ENCODE results near the gene GRB7. TPM values are rescaled to one million over a fixed set of nuclear protein-coding genes. Genes with fewer than 3 reads are reported as not detected.

GRB7 gene
- total and polyA plus RNA-seq, 2 donors (not counting 3 experiments of a cell fraction or from before 2014, with no cell fraction given) = 0.04 TPM; not detected in 1

DNA sequence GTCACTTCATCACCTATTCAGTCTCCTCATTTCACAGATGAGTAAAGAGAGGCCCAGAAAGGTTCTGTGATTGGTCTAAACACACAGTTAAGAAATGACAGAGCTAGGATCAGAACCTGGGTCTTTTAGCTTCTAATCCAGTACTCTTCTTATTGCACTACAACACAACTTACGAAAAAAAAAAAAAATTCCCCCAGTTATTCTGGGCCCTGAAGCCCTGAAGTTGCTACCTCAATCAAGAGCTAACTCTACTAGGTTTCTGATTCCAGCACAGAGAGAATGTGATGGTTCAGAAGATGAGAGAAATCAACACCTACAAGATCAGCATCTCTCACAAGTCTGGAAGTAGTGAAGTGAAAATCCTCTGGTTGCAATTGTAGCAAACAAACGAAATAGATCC is 37.3 kb downstream of the GRB7 start:
- dilution Hi-C loops (cut with MboI; ENCODE audit: extremely low pct_ligation_motif_present, low sequenced_read_pairs) = no loop called here
- ChIA-PET CTCF (interaction anchor here (1.0 kb wide), 1 partner anchor 11 kb away, joined by 3 read pairs; no protein-coding TSS in a partner anchor), POLR2A (no interaction called here)
- BruUV-seq (replicated peaks) = no TSS peak
- Histone ChIP-seq H3K27me3 (ENCODE audit: control insufficient read depth in 2 of 2, insufficient read depth in 2 of 2, low read length in 2 of 2) (peaks cover 46 to 54% of the 10 kb centered on the region in 2 experiments), H3K27ac (ENCODE audit: insufficient read depth, low read depth, low read length) (no peak overlapping the region), H3K36me3 (ENCODE audit: control insufficient read depth in 2 of 2, extremely low read depth in 1 of 2, insufficient read depth in 2 of 2, low read length in 2 of 2) (no peaks in the 10 kb centered on the region), H3K79me2 (ENCODE audit: control insufficient read depth, insufficient read depth, low read length) (no peaks in the 10 kb centered on the region), H3K9me3 (replicated peaks; ENCODE audit: control insufficient read depth, insufficient read depth, low read length) (no peaks in the 10 kb centered on the region), H2AFZ (ENCODE audit: low read depth, low read length) (no peak overlapping the region), H3K9ac (replicated peaks; ENCODE audit: extremely low read depth, insufficient read depth, low read length) (no peak overlapping the region), H3K4me3 (replicated peaks in 1 of 3; ENCODE audit: insufficient read depth in 1 of 3, low read depth in 1 of 3, low read length in 3 of 3) (no peak overlapping the region), H3K4me1 (ENCODE audit: control insufficient read depth, extremely low read depth, insufficient read depth, low read length) (no peaks in the 10 kb centered on the region), H3K4me2 (ENCODE audit: insufficient read depth, low read length) (no peak overlapping the region), H4K20me1 (replicated peaks; ENCODE audit: control insufficient read depth, extremely low read depth, insufficient read depth, low read length) (no peaks in the 10 kb centered on the region), H3K9me1 (replicated peaks; ENCODE audit: control insufficient read depth, extremely low read depth, insufficient read depth, low read length) (no peaks in the 10 kb centered on the region)
- no peak for TF ChIP-seq MAX (IDR thresholded peaks at IDR 0.05; ENCODE audit: insufficient read depth, insufficient read length)
- intact Hi-C loops (cut with micrococcal nuclease) = no loop called here
- no peak for DNase-seq (ENCODE audit: low read depth, low spot score)
- no peak for FAIRE-seq

DNA sequence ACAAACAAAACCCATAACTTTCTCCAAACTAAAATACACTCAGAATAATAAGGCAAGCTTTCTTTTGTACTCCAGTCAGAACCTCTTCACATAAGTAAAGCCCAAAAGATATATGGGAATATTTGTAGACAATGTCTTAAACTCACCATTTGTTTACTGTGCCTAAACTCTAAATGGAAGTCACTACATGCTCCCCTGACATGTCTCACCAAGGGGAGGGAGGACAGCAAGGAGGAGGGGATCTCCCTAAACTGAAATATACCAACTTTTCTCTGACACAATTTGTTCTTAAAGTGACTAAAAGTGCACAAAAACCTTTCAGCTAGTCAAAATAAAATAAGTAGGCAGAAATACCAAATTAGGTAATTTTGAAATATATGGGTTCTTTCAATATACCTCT is 38.5 kb downstream of the GRB7 start:
- H2AFZ ChIP-seq (ENCODE audit: low read depth, low read length) = no peak overlapping the region
- BruUV-seq (replicated peaks) = no TSS peak
- no peak for DNase-seq (ENCODE audit: low read depth, low spot score)
- H3K4me3 ChIP-seq (replicated peaks in 1 of 3; ENCODE audit: insufficient read depth in 1 of 3, low read depth in 1 of 3, low read length in 3 of 3) = no peak overlapping the region
- no peak overlapping the region for H3K27ac ChIP-seq (ENCODE audit: insufficient read depth, low read depth, low read length)
- no peaks in the 10 kb centered on the region for H3K4me1 ChIP-seq (ENCODE audit: control insufficient read depth, extremely low read depth, insufficient read depth, low read length)
- FAIRE-seq = no peak
- H4K20me1 ChIP-seq (replicated peaks; ENCODE audit: control insufficient read depth, extremely low read depth, insufficient read depth, low read length) = no peaks in the 10 kb centered on the region
- intact Hi-C loops (cut with micrococcal nuclease) = no loop called here
- H3K36me3 ChIP-seq (ENCODE audit: control insufficient read depth in 2 of 2, extremely low read depth in 1 of 2, insufficient read depth in 2 of 2, low read length in 2 of 2) = no peaks in the 10 kb centered on the region
- H3K9me1 ChIP-seq (replicated peaks; ENCODE audit: control insufficient read depth, extremely low read depth, insufficient read depth, low read length) = no peaks in the 10 kb centered on the region
- H3K79me2 ChIP-seq (ENCODE audit: control insufficient read depth, insufficient read depth, low read length) = no peaks in the 10 kb centered on the region
- no peak overlapping the region for H3K4me2 ChIP-seq (ENCODE audit: insufficient read depth, low read length)
- no peak overlapping the region for H3K9ac ChIP-seq (replicated peaks; ENCODE audit: extremely low read depth, insufficient read depth, low read length)
- H3K9me3 ChIP-seq (replicated peaks; ENCODE audit: control insufficient read depth, insufficient read depth, low read length) = no peaks in the 10 kb centered on the region
- no peak for TF ChIP-seq POLR2A (IDR thresholded peaks at IDR 0.05; ENCODE audit: low read depth, low read length)
- TF ChIP-seq POLR2AphosphoS5 (IDR thresholded peaks at IDR 0.05; ENCODE audit: insufficient read depth, low read depth, low read length) = no peak
- TF ChIP-seq MYC (IDR thresholded peaks at IDR 0.05; ENCODE audit: low read depth, low read length) = no peak
- TF ChIP-seq GATA2 (IDR thresholded peaks at IDR 0.05; ENCODE audit: insufficient read depth, insufficient read length, low read depth, low read length) = no peak
- no peak for TF ChIP-seq JUN (IDR thresholded peaks at IDR 0.05; ENCODE audit: borderline replicate concordance, insufficient read depth, insufficient read length, low read depth)
- TF ChIP-seq MAX (IDR thresholded peaks at IDR 0.05; ENCODE audit: insufficient read depth, insufficient read length) = no peak
- no peak for TF ChIP-seq EZH2 (IDR thresholded peaks at IDR 0.05; ENCODE audit: borderline replicate concordance, low read depth, low read length, severe bottlenecking)
- TF ChIP-seq FOS (IDR thresholded peaks at IDR 0.05; ENCODE audit: borderline replicate concordance, insufficient read depth, low read length) = no peak
- TF ChIP-seq, protein P1, sequence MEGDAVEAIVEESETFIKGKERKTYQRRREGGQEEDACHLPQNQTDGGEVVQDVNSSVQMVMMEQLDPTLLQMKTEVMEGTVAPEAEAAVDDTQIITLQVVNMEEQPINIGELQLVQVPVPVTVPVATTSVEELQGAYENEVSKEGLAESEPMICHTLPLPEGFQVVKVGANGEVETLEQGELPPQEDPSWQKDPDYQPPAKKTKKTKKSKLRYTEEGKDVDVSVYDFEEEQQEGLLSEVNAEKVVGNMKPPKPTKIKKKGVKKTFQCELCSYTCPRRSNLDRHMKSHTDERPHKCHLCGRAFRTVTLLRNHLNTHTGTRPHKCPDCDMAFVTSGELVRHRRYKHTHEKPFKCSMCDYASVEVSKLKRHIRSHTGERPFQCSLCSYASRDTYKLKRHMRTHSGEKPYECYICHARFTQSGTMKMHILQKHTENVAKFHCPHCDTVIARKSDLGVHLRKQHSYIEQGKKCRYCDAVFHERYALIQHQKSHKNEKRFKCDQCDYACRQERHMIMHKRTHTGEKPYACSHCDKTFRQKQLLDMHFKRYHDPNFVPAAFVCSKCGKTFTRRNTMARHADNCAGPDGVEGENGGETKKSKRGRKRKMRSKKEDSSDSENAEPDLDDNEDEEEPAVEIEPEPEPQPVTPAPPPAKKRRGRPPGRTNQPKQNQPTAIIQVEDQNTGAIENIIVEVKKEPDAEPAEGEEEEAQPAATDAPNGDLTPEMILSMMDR (IDR thresholded peaks at IDR 0.05; ENCODE audit: extremely low read depth in 1 of 2, insufficient read depth in 1 of 2, low read depth in 1 of 2, low read length in 2 of 2) = no peak
- POLR2A ChIA-PET = no interaction called here
- peaks cover 43 to 53% of the 10 kb centered on the region in 2 experiments for H3K27me3 ChIP-seq (ENCODE audit: control insufficient read depth in 2 of 2, insufficient read depth in 2 of 2, low read length in 2 of 2)
- dilution Hi-C loops (cut with MboI; ENCODE audit: extremely low pct_ligation_motif_present, low sequenced_read_pairs) = no loop called here
- CTCF ChIA-PET = interaction anchor here (1.3 kb wide), 1 partner anchor 9 kb away, joined by 3 read pairs; no protein-coding TSS in a partner anchor

All from endothelial cell of umbilical vein (primary cell).